Endothelial cell (in vitro differentiated cells): ENCODE results near the gene UGT1A9. TPM values are rescaled to one million over a fixed set of nuclear protein-coding genes. Genes with fewer than 3 reads are reported as not detected.

Source experiments
- DNase-seq: peaks from one replicate; pipeline ENCODE4 v3.0.0; 2021; ENCODE audit warnings: low spot score
- H3K27ac Mint-ChIP-seq: one replicate; pipeline ENCODE4 v1.8.0; 2021; ENCODE audit warnings: mixed read lengths, inconsistent platforms; ENCODE audit not compliant: unreplicated experiment
- H3K27me3 Mint-ChIP-seq: one replicate; pipeline ENCODE4 v1.8.0; 2021; ENCODE audit warnings: mild to moderate bottlenecking, moderate library complexity, mixed read lengths, inconsistent platforms; ENCODE audit not compliant: unreplicated experiment
- H3K36me3 Mint-ChIP-seq: one replicate; pipeline ENCODE4 v1.8.0; 2021; ENCODE audit warnings: mild to moderate bottlenecking, low read depth, mixed read lengths, inconsistent platforms; ENCODE audit not compliant: unreplicated experiment
- H3K4me1 Mint-ChIP-seq: one replicate; pipeline ENCODE4 v1.8.0; 2021; ENCODE audit warnings: mild to moderate bottlenecking, mixed read lengths, inconsistent platforms; ENCODE audit not compliant: unreplicated experiment
- H3K4me3 Mint-ChIP-seq: one replicate; pipeline ENCODE4 v1.8.0; 2021; ENCODE audit warnings: mild to moderate bottlenecking, mixed read lengths, inconsistent platforms; ENCODE audit not compliant: unreplicated experiment
- H3K9me3 Mint-ChIP-seq: one replicate; pipeline ENCODE4 v1.8.0; 2021; ENCODE audit warnings: mixed read lengths, inconsistent platforms; ENCODE audit not compliant: unreplicated experiment
- CTCF ChIP-seq: fragments of 200-600 bp; sonication (generic); IDR thresholded peaks from one replicate; pipeline ENCODE4 v1.5.0; 2021; ENCODE audit warnings: antibody characterized with exemption; ENCODE audit not compliant: unreplicated experiment
- total RNA-seq: library from RNA; stranded (reverse); fragmentation: NEBNext Ultra II Directional; extraction: Animal tissue kit (Norgen Biotek cat#: 25700); gene quantifications from one replicate; pipeline ENCODE4 v1.2.1, GENCODE V29; 2021; ENCODE audit not compliant: unreplicated experiment

Gene UGT1A9
- total RNA-seq, 1 donor from 2014 or later: not detected

DNA sequence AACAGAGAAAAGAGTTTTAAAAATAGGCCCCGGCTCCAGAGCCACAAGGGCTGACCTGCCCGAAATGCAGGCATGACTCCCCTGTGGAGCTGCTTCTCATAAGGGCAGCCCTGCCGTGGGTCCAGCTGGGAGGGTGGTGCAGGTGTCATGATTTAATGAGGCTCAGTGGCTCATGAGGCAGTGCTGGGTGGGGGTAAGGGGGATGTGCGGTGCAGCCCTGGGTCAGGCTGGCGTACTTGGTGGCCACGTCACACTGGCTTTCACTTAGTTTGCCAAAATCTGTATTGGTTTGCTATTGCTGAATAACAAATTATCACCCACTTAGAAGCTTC lies 149.0 kb downstream of the UGT1A9 start:
- Mint-ChIP-seq H3K9me3 (no peaks in the 10 kb centered on the region), H3K36me3 (no peaks in the 10 kb centered on the region), H3K4me3 (no peak overlapping the region), H3K27me3 (peaks cover 4% of the 10 kb centered on the region), H3K4me1 (peaks cover 3% of the 10 kb centered on the region), H3K27ac (no peak overlapping the region)
- no peak for DNase-seq
- no peak for TF ChIP-seq CTCF

DNA sequence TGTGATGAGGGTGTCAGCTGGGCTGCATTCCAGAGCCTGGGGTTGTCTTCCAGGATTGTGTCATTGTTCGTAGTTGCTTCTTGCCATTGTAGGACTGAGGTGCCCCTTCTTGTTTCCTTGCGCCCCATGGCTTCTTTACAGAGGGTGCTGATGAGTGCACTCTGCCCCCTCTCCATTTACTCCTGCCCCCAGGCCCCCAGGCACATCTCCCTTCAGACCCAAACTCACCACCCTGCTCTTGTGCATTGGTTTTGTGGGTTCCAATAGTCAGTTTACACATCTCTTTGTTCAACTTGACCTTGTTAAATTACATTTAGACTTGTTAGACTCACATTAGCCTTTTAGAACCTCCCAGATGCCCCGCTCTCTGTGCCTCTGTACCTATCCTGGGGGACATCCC lies 149.5 kb downstream of the UGT1A9 start:
- no peaks in the 10 kb centered on the region for H3K9me3 Mint-ChIP-seq
- H3K36me3 Mint-ChIP-seq: no peaks in the 10 kb centered on the region
- no peak overlapping the region for H3K4me3 Mint-ChIP-seq
- no peak for TF ChIP-seq CTCF
- peaks cover 3% of the 10 kb centered on the region for H3K4me1 Mint-ChIP-seq
- DNase-seq: no peak
- no peak overlapping the region for H3K27ac Mint-ChIP-seq
- H3K27me3 Mint-ChIP-seq: peaks cover 4% of the 10 kb centered on the region

DNA sequence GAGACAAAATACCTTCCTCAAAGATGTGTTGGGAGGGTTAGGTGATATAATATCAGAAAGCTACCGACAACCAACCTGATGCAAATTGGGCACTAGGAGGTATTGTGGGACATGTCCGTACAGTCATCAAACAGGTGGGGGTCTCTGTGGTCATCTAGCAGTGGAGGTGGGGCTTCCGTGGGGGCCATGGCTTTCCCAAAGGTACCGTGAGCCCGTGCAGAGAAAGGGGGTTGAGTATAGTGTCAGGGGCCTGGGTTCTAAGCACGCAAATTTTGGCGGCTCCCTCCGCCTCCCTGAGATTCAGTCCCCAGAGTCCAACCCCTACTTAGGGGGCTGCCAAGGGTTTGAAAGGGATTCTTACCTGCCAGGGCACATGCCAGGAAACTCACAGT lies 150.0 kb downstream of the UGT1A9 start:
- no peak for DNase-seq

GRCh38 chr2:233822101-233822771 lies 150.5 kb downstream of the UGT1A9 start:
- Mint-ChIP-seq H3K9me3 (no peaks in the 10 kb centered on the region), H3K36me3 (no peaks in the 10 kb centered on the region), H3K4me1 (peaks cover under 1% of the 10 kb centered on the region), H3K27ac (no peak overlapping the region), H3K4me3 (no peak overlapping the region), H3K27me3 (peaks cover 4% of the 10 kb centered on the region)
- no peak for DNase-seq
- TF ChIP-seq CTCF: no peak

More for the DNA sequence above, 150.0 kb downstream of the UGT1A9 start:
- H3K36me3 Mint-ChIP-seq: no peaks in the 10 kb centered on the region
- peaks cover 3% of the 10 kb centered on the region for H3K4me1 Mint-ChIP-seq
- no peak for TF ChIP-seq CTCF
- H3K27me3 Mint-ChIP-seq: peaks cover 4% of the 10 kb centered on the region
- no peaks in the 10 kb centered on the region for H3K9me3 Mint-ChIP-seq
- H3K4me3 Mint-ChIP-seq: no peak overlapping the region
- H3K27ac Mint-ChIP-seq: no peak overlapping the region

Other genes with a start within 250 kb of the UGT1A9 start
- 23.6 TPM for gene USP40, start 105.1 kb upstream of the UGT1A9 start, total RNA-seq
- gene UGT1A8, start 54.3 kb upstream of the UGT1A9 start, total RNA-seq: not detected
- not detected for gene UGT1A10, start 35.5 kb upstream of the UGT1A9 start, total RNA-seq
- gene UGT1A7, start 10.0 kb downstream of the UGT1A9 start, total RNA-seq: not detected
- gene UGT1A6, start 21.0 kb downstream of the UGT1A9 start, total RNA-seq: not detected
- gene UGT1A5, start 41.0 kb downstream of the UGT1A9 start, total RNA-seq: not detected
- not detected for gene UGT1A4, start 46.8 kb downstream of the UGT1A9 start, total RNA-seq
- gene UGT1A3, start 57.1 kb downstream of the UGT1A9 start, total RNA-seq: not detected
- not detected for gene UGT1A1, start 88.4 kb downstream of the UGT1A9 start, total RNA-seq
- gene MROH2A, start 106.4 kb downstream of the UGT1A9 start, total RNA-seq: 0.31 TPM
- gene HJURP, start 182.6 kb downstream of the UGT1A9 start, total RNA-seq: 11.4 TPM
- gene TRPM8, start 245.5 kb downstream of the UGT1A9 start, total RNA-seq: not detected